Prostate gland (tissue), 2 donors: ENCODE measurements around the gene ZNF598. TPM values are rescaled to one million over a fixed set of nuclear protein-coding genes. Genes with fewer than 3 reads are reported as not detected.
"Not testable (repeated sequence)": the region's sequence is repeated elsewhere in the genome, so short reads cannot be mapped to it uniquely, and the experiment has no call there.

Experiments used
- DNase-seq: peaks from one replicate; pipeline ENCODE4 v3.0.0-alpha.2; 2019; ENCODE audit warnings: low spot score
- H3K27ac ChIP-seq, 2 donors: fragments of 200-600 bp; sonication (generic); 2 replicates each; pipeline ENCODE4 v1.5.1; 2017 to 2019
- H3K27me3 ChIP-seq: fragments of 200-600 bp; sonication (generic); replicated peaks from 2 replicates; pipeline ENCODE4 v1.5.1; 2019; ENCODE audit not compliant: insufficient read depth
- H3K36me3 ChIP-seq, 2 donors: fragments of 200-600 bp; sonication (generic); 1 replicate in 1 of 2; 2 replicates in 1 of 2; pipeline versions ENCODE4 v1.5.1 to v1.8.1; 2017 to 2019
- H3K4me1 ChIP-seq: fragments of 200-600 bp; sonication (generic); replicated peaks from 2 replicates; pipeline ENCODE4 v1.5.1; 2019
- H3K4me3 ChIP-seq, 2 donors: fragments of 200-600 bp; sonication (generic); 2 replicates each; pipeline ENCODE4 v1.5.1; 2017 to 2019
- H3K9me3 ChIP-seq: fragments of 200-600 bp; sonication (generic); 2 replicates; pipeline ENCODE4 v1.5.1; 2017
- POLR2A ChIP-seq: fragments of 450-650 bp; IDR thresholded peaks from one replicate; pipeline ENCODE4 v1.6.1; 2016; ENCODE audit warnings: antibody characterized with exemption, mild to moderate bottlenecking
- POLR2AphosphoS5 ChIP-seq: sonication (generic); formaldehyde crosslinking; IDR thresholded peaks from one replicate; pipeline ENCODE4 v1.6.1; 2017; ENCODE audit warnings: antibody characterized with exemption
- WGBS: methylation state at CpG from one replicate; pipeline ENCODE4 v1.1.5; 2018; 5-methylcytosine and 5-hydroxymethylcytosine counted together
- intact Hi-C: fragments of 100-400 bp; cut with DNase I; formaldehyde crosslinking; loops from one replicate; pipeline ENCODE4 v1.14.2; 2022
- total RNA-seq, 2 donors: library from RNA; depleted of rRNA; stranded (reverse); fragments of >200 nt; gene quantifications; one replicate each; pipeline ENCODE4 v1.1.0, GENCODE V29; 2016
- TF ChIP-seq, protein P1 (sequence below), 4 experiments: fragments of 200-600 bp in 2 of 4; fragments of 450-650 bp in 2 of 4; sonication (generic) in 2 of 4; IDR thresholded peaks; 1 replicate in 3 of 4; 2 replicates in 1 of 4; pipeline ENCODE4 v1.5.1; 2016 to 2019; ENCODE audit warnings: antibody characterized with exemption in 4 of 4, mild to moderate bottlenecking in 2 of 4, moderate library complexity in 2 of 4

The ZNF598 gene
- total RNA-seq, 2 donors from 2014 or later = 30.7 to 74.3 TPM

DNA sequence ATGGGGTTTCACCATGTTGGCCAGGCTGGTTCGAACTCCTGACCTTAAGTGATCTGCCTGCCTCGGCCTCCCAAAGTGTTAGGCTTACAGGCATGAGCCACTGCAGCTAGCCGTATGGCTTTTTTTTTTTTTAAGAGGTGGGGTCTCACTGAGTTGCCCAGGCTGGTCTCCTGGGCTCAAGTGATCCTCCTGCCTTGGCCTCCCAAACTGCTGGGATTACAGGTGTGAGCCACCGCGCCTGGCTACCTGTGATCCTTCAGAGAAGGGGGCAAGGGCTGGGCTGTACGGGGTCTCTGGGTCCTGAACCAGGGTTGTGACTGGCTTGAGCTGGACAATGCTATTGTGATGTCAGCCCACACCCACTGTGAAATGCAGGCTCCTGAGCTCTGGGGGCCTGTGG lies 43.2 kb downstream of the ZNF598 start, which contains the start of gene RNF151:
RNF151 (plus strand) TSS at position 397 of the 400 bp plus-strand sequence. CDS start 26 bp downstream, outside the sequence.
- Histone ChIP-seq H3K4me1 (peaks cover 8% of the 10 kb centered on the region), H3K36me3 (no peaks in the 10 kb centered on the region), H3K27me3 (no peaks in the 10 kb centered on the region), H3K4me3 (peak within 1 kb of the TSS; percentile 86 to 99), H3K27ac (peak within 1 kb of the TSS in 1 of 2 donors; percentile 85), H3K9me3 (no peaks in the 10 kb centered on the region)
- TF ChIP-seq, protein P1, sequence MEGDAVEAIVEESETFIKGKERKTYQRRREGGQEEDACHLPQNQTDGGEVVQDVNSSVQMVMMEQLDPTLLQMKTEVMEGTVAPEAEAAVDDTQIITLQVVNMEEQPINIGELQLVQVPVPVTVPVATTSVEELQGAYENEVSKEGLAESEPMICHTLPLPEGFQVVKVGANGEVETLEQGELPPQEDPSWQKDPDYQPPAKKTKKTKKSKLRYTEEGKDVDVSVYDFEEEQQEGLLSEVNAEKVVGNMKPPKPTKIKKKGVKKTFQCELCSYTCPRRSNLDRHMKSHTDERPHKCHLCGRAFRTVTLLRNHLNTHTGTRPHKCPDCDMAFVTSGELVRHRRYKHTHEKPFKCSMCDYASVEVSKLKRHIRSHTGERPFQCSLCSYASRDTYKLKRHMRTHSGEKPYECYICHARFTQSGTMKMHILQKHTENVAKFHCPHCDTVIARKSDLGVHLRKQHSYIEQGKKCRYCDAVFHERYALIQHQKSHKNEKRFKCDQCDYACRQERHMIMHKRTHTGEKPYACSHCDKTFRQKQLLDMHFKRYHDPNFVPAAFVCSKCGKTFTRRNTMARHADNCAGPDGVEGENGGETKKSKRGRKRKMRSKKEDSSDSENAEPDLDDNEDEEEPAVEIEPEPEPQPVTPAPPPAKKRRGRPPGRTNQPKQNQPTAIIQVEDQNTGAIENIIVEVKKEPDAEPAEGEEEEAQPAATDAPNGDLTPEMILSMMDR (IDR thresholded peaks at IDR 0.05) = no peak
- TF ChIP-seq POLR2AphosphoS5 (no peak), POLR2A (no peak)
- WGBS = 94% methylated on average over 6 of the region's 6 CpGs
- intact Hi-C loops = no loop called here
- DNase-seq = no peak

DNA sequence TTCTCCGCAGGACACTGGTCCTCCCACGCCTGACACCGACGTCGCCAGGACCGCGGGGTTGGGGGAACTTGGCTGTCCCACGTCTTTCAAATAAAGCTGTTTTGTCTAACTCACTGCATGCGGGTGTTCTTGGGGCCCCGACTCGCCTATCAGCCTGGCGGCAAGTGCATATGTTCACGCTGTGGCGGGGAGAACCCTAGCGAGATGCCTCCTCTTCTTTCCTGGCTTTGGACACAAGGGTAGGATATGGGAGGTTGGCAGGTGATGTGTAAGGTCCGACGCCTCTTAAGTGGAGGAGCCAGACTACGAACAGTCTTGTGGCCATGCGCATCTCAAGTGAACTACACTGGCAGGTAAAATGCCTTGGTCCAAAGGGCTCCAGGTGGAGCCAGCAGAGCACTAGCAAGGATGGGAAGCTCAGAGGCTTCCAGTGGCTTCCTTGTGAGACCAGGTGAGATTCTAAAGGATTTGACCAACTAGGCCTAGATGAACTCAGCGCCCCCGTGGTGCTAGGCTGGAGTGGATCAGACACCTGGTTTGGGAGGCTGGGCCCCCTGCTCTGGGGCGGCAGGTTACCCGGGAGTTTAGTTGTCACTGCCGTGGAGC lies 44.1 kb downstream of the ZNF598 start:
- no peak for DNase-seq
- intact Hi-C loops = no loop called here
- 16% methylated on average over 23 of the region's 24 CpGs for WGBS
- H3K9me3 ChIP-seq = no peaks in the 10 kb centered on the region
- peaks cover 8% of the 10 kb centered on the region for H3K4me1 ChIP-seq
- TF ChIP-seq POLR2AphosphoS5 (no peak), POLR2A (no peak)
- TF ChIP-seq, protein P1 (IDR thresholded peaks at IDR 0.05) = no peak
- no peaks in the 10 kb centered on the region for H3K36me3 ChIP-seq
- H3K27me3 ChIP-seq = no peaks in the 10 kb centered on the region
- peak overlapping the region; percentile 86 to 99 for H3K4me3 ChIP-seq
- peak overlapping the region; percentile 85 to 95 for H3K27ac ChIP-seq

DNA sequence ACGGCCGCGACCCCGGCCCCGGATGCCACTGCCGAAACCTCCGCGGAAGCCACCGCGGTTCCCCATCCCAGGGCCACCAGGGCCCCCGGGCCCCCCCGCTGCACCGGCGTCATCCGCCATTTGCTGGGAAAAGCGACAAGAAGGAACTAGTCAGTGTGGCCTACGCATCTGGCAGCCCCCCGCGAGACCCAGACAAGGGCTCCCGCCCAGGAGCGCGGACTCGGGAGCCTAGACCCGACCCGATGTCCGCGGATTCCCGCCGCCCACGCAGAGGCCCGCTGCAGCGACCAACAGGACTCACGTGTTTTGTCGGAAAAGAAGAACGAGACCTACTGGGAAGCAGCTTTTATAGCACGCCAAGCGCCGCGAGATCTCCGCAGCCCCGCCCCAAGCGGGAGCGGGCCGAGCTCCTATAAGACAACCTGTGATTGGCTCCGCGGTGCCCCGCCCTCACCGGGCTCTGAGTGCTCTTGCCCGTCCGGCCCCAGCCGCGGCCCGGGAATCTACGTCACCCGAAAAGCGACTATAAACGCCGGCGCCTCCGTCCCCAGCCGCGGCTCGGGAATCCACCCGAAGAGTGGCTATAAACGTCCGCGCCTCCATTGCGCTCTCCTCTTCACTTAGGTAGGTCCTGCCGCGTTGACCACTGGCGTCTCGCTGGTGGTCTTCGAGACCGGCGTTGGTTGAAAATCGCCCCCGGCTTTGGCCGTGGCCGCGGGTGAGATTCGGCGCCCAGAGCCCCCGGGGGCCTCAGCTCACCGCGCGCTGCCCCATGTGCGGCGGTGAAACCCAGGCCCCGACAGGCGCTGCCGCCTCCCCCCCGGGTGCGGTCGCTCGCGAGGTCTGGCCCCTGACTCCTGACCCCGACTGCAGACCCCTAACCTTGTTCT lies 44.9 kb downstream of the ZNF598 start, which contains the start of gene RPS2:
RPS2 (minus strand) TSS at position 321 of the 890 bp plus-strand sequence; CDS start at position 120, 201 bp downstream.
- under 1% methylated on average over 84 of the region's 97 CpGs for WGBS
- H3K4me1 ChIP-seq = peaks cover 8% of the 10 kb centered on the region
- no peaks in the 10 kb centered on the region for H3K36me3 ChIP-seq
- peak within 1 kb of the TSS; percentile 86 to 99 for H3K4me3 ChIP-seq
- no peaks in the 10 kb centered on the region for H3K9me3 ChIP-seq
- DNase-seq = peak; percentile 100
- H3K27me3 ChIP-seq = no peaks in the 10 kb centered on the region
- intact Hi-C loops = no loop called here
- TF ChIP-seq, protein P1 (IDR thresholded peaks at IDR 0.05) = peak in 2 of 4 experiments; percentile 4 to 38
- TF ChIP-seq POLR2AphosphoS5 = peak; percentile 97
- peak; percentile 74 for TF ChIP-seq POLR2A
- peak within 1 kb of the TSS; percentile 85 to 95 for H3K27ac ChIP-seq

DNA sequence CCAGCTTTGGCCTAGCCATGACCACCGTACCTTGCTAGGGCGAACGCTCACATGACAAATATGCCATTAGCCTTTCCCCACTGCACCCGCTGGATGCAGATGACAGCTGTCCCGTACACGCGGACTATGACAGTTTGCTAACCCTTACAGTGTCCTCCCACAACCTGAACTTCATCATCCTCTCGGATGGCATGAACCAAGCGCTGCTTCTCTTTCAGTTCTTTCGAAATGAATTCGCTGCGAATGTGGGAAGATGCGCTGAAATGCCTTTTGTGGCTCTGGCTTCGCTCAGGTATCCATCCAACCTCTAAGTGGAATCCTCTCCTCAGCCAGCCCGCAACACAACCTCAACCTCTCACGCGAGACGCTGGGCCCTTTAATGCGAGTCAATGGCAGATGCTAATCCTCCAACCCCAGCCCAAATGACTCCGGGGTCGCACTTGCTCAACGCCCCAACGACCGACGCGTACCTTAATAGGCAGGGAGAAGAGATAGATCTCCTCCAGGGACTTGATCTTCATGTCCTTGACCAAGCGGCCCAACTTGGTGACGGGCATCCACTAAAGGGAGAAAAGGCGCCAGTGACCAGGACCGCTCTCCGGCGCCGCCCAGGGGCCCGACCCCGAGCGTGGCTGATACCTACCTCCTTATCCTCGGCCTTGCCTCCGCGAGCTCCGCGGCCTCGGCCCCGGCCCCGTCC lies 45.7 kb downstream of the ZNF598 start:
- H3K9me3 ChIP-seq = no peaks in the 10 kb centered on the region
- TF ChIP-seq, protein P1 (IDR thresholded peaks at IDR 0.05) = no peak
- no peak for TF ChIP-seq POLR2AphosphoS5
- no peak for TF ChIP-seq POLR2A
- peak overlapping the region; percentile 85 to 95 for H3K27ac ChIP-seq
- H3K27me3 ChIP-seq = no peaks in the 10 kb centered on the region
- H3K36me3 ChIP-seq = no peaks in the 10 kb centered on the region
- peak overlapping the region; percentile 86 to 99 for H3K4me3 ChIP-seq
- no peak for DNase-seq
- whole genome bisulfite sequencing = 7% methylated on average over 44 of the region's 44 CpGs
- intact Hi-C loops = no loop called here
- peaks cover 8% of the 10 kb centered on the region for H3K4me1 ChIP-seq

DNA sequence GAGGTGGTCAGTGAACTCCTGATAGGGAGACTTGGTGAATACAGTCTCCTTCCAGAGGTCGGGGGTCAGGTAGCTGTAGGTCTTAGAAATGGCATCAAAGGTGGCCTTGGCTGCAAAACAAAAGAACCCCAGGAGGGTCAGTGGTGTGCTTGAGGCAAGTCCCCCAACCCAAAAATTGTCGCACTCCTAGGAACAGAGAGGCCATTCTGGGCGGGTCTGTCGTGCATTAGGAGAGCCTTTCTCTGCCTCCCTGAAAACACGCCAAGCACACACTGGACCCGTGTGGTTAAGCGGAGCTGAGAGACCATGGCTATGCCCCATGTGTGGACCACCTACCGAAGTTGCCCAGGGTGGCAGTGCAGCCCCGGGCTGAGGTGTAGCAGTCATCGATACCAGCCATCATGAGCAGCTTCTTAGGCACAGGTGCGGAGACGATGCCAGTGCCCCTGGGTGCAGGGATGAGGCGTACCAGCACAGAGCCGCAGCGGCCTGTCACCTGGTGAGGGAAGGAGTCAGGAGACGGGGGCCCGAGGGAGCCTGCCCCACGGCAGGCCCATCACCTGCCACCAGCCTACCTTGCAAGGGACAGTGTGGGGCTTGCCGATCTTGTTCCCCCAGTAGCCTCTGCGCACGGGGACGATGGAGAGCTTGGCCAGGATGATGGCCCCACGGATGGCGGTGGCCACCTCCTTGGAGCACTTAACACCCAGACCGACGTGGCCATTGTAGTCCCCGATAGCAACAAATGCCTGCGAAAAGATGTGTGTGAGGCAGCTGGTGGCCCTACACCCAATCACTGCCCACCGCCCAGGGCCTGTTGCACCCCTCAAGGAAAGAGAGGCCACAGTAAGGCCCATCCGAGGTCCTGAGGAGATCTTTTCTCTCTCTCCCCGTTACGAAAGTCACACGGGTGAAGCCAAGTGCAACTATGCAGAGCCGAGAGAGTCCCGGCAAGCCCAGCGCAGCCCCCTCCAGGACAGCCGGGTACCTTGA lies 47.2 kb downstream of the ZNF598 start:
- H3K36me3 ChIP-seq, H3K4me3 ChIP-seq, H3K27me3 ChIP-seq, DNase-seq, H3K27ac ChIP-seq, H3K9me3 ChIP-seq, intact Hi-C loops, H3K4me1 ChIP-seq: not testable (repeated sequence)
- WGBS = 81% methylated on average over 37 of the region's 37 CpGs
